Activated T-helper 17 cell treated with anti-CD3 and anti-CD28 coated beads, Interleukin-2, amount 50 U/mL, for 72 hours (primary cell): ENCODE results near the gene PLXNA2. TPM values are rescaled to one million over a fixed set of nuclear protein-coding genes. Genes with fewer than 3 reads are reported as not detected.
A peak's percentile ranks its signal among the peaks of the same experiment; 100 is the strongest.

ENCODE experiments used
- ATAC-seq: fragments of 150-1000 bp; cut with Tn5 transposase; replicated peaks from 2 replicates; pipeline ENCODE4 v1.10.0; 2021; ENCODE audit warnings: mild to moderate bottlenecking, moderate library complexity
- H3K27ac Mint-ChIP-seq: one replicate; pipeline ENCODE4 v1.8.0; 2022; ENCODE audit warnings: mixed read lengths
- H3K27me3 Mint-ChIP-seq: one replicate; pipeline ENCODE4 v1.8.0; 2022; ENCODE audit warnings: mixed read lengths
- H3K36me3 Mint-ChIP-seq: one replicate; pipeline ENCODE4 v1.8.0; 2022; ENCODE audit warnings: low read depth, mild to moderate bottlenecking, mixed read lengths
- H3K4me1 Mint-ChIP-seq: one replicate; pipeline ENCODE4 v1.8.0; 2022; ENCODE audit warnings: mixed read lengths
- H3K4me3 Mint-ChIP-seq: one replicate; pipeline ENCODE4 v1.8.0; 2022; ENCODE audit warnings: mild to moderate bottlenecking, mixed read lengths
- H3K9me3 Mint-ChIP-seq: one replicate; pipeline ENCODE4 v1.8.0; 2022; ENCODE audit warnings: mixed read lengths
- total RNA-seq, 2 donors: library from RNA; stranded (reverse); gene quantifications; one replicate each; pipeline ENCODE4 v1.2.3, GENCODE V29; 2022

The PLXNA2 gene
- total RNA-seq = under 1 TPM in 1 of 2 donors, not detected in 1; 0.09 TPM

GRCh38 chr1:208243967-208244916 is at the start of gene PLXNA2:
Gene PLXNA2 (minus strand): TSS chr1:208244384. CDS start chr1:208217922, 26,462 bp downstream.
- H3K9me3 Mint-ChIP-seq = no peaks in the 10 kb centered on the region
- H3K4me3 Mint-ChIP-seq = peak within 1 kb of the TSS; percentile 46
- H3K27me3 Mint-ChIP-seq = peaks cover 24% of the 10 kb centered on the region
- no peaks in the 10 kb centered on the region for H3K36me3 Mint-ChIP-seq
- no peaks in the 10 kb centered on the region for H3K4me1 Mint-ChIP-seq
- ATAC-seq = peak; percentile 80
- H3K27ac Mint-ChIP-seq = no peak within 1 kb of the TSS

GRCh38 chr1:208292908-208293307 is 48.7 kb upstream of the PLXNA2 start:
- Mint-ChIP-seq H3K4me3 (no peak overlapping the region), H3K36me3 (no peaks in the 10 kb centered on the region), H3K4me1 (no peaks in the 10 kb centered on the region), H3K27ac (no peak overlapping the region), H3K27me3 (peaks cover 29% of the 10 kb centered on the region), H3K9me3 (no peaks in the 10 kb centered on the region)
- no peak for ATAC-seq

- Mint-ChIP-seq H3K27ac (no peak overlapping the region), H3K36me3 (no peaks in the 10 kb centered on the region), H3K4me1 (no peaks in the 10 kb centered on the region), H3K9me3 (no peaks in the 10 kb centered on the region), H3K27me3 (peaks cover 26% of the 10 kb centered on the region), H3K4me3 (no peak overlapping the region)
- ATAC-seq = no peak
Observed at GRCh38 chr1:208291923-208292711, 47.9 kb upstream of the PLXNA2 start.

GRCh38 chr1:208291129-208291528 is 46.9 kb upstream of the PLXNA2 start:
- H3K36me3 Mint-ChIP-seq = no peaks in the 10 kb centered on the region
- no peaks in the 10 kb centered on the region for H3K9me3 Mint-ChIP-seq
- H3K4me1 Mint-ChIP-seq = no peaks in the 10 kb centered on the region
- no peak overlapping the region for H3K4me3 Mint-ChIP-seq
- H3K27ac Mint-ChIP-seq = no peak overlapping the region
- peaks cover 25% of the 10 kb centered on the region for H3K27me3 Mint-ChIP-seq
- no peak for ATAC-seq

- Mint-ChIP-seq H3K9me3 (no peaks in the 10 kb centered on the region), H3K4me1 (no peaks in the 10 kb centered on the region), H3K4me3 (no peak overlapping the region), H3K27me3 (peaks cover 20% of the 10 kb centered on the region), H3K36me3 (no peaks in the 10 kb centered on the region), H3K27ac (no peak overlapping the region)
- ATAC-seq = no peak
Observed at GRCh38 chr1:208289716-208290115, 45.5 kb upstream of the PLXNA2 start.

GRCh38 chr1:208288495-208288894 is 44.3 kb upstream of the PLXNA2 start:
- no peak for ATAC-seq
- no peak overlapping the region for H3K4me3 Mint-ChIP-seq
- H3K27me3 Mint-ChIP-seq = peaks cover 19% of the 10 kb centered on the region
- no peaks in the 10 kb centered on the region for H3K9me3 Mint-ChIP-seq
- H3K4me1 Mint-ChIP-seq = no peaks in the 10 kb centered on the region
- no peak overlapping the region for H3K27ac Mint-ChIP-seq
- no peaks in the 10 kb centered on the region for H3K36me3 Mint-ChIP-seq

GRCh38 chr1:208280681-208281450 is 36.7 kb upstream of the PLXNA2 start:
- ATAC-seq = no peak
- no peaks in the 10 kb centered on the region for H3K36me3 Mint-ChIP-seq
- no peaks in the 10 kb centered on the region for H3K9me3 Mint-ChIP-seq
- H3K27me3 Mint-ChIP-seq = peaks cover 26% of the 10 kb centered on the region
- no peaks in the 10 kb centered on the region for H3K4me1 Mint-ChIP-seq
- no peak overlapping the region for H3K4me3 Mint-ChIP-seq
- H3K27ac Mint-ChIP-seq = no peak overlapping the region

GRCh38 chr1:208279826-208280588 is 35.8 kb upstream of the PLXNA2 start:
- Mint-ChIP-seq H3K4me1 (no peaks in the 10 kb centered on the region), H3K9me3 (no peaks in the 10 kb centered on the region), H3K27me3 (peaks cover 32% of the 10 kb centered on the region), H3K4me3 (no peak overlapping the region), H3K36me3 (no peaks in the 10 kb centered on the region), H3K27ac (no peak overlapping the region)
- ATAC-seq = no peak

- H3K4me1 Mint-ChIP-seq = no peaks in the 10 kb centered on the region
- H3K27ac Mint-ChIP-seq = no peak overlapping the region
- H3K9me3 Mint-ChIP-seq = no peaks in the 10 kb centered on the region
- H3K36me3 Mint-ChIP-seq = no peaks in the 10 kb centered on the region
- ATAC-seq = no peak
- H3K4me3 Mint-ChIP-seq = no peak overlapping the region
- peaks cover 32% of the 10 kb centered on the region for H3K27me3 Mint-ChIP-seq
Observed at GRCh38 chr1:208278638-208279037, 34.5 kb upstream of the PLXNA2 start.

GRCh38 chr1:208276757-208277435 is 32.7 kb upstream of the PLXNA2 start:
- Mint-ChIP-seq H3K4me1 (no peaks in the 10 kb centered on the region), H3K36me3 (no peaks in the 10 kb centered on the region), H3K27ac (no peak overlapping the region), H3K4me3 (no peak overlapping the region), H3K9me3 (no peaks in the 10 kb centered on the region), H3K27me3 (peaks cover 35% of the 10 kb centered on the region)
- no peak for ATAC-seq

- no peak for ATAC-seq
- H3K36me3 Mint-ChIP-seq = no peaks in the 10 kb centered on the region
- no peaks in the 10 kb centered on the region for H3K9me3 Mint-ChIP-seq
- H3K27ac Mint-ChIP-seq = no peak overlapping the region
- H3K27me3 Mint-ChIP-seq = peaks cover 40% of the 10 kb centered on the region
- no peaks in the 10 kb centered on the region for H3K4me1 Mint-ChIP-seq
- H3K4me3 Mint-ChIP-seq = no peak overlapping the region
Observed at GRCh38 chr1:208275083-208275482, 30.9 kb upstream of the PLXNA2 start.

- Mint-ChIP-seq H3K36me3 (no peaks in the 10 kb centered on the region), H3K9me3 (no peaks in the 10 kb centered on the region), H3K27me3 (peaks cover 54% of the 10 kb centered on the region), H3K4me3 (no peak overlapping the region), H3K27ac (no peak overlapping the region), H3K4me1 (no peaks in the 10 kb centered on the region)
- ATAC-seq = no peak
Observed at GRCh38 chr1:208273386-208274017, 29.3 kb upstream of the PLXNA2 start.

GRCh38 chr1:208272713-208273112 is 28.5 kb upstream of the PLXNA2 start:
- no peak for ATAC-seq
- Mint-ChIP-seq H3K36me3 (no peaks in the 10 kb centered on the region), H3K4me3 (no peak overlapping the region), H3K27me3 (peaks cover 61% of the 10 kb centered on the region), H3K27ac (no peak overlapping the region), H3K4me1 (no peaks in the 10 kb centered on the region), H3K9me3 (no peaks in the 10 kb centered on the region)
